Measurements from ENCODE around the gene SIVA1.

The SIVA1 gene

GRCh38 chr14:104771918-104772706 lies 19.2 kb downstream of the SIVA1 start:
- DNase-seq (ENCODE audit: low read depth): no peak

- no peak for DNase-seq (ENCODE audit: low read depth)
Measured at GRCh38 chr14:104772707-104773504, 20.0 kb downstream of the SIVA1 start.

GRCh38 chr14:104773505-104774452 lies 20.8 kb downstream of the SIVA1 start:
- DNase-seq (ENCODE audit: low read depth): no peak

GRCh38 chr14:104774453-104775072 lies 21.6 kb downstream of the SIVA1 start:
- DNase-seq (ENCODE audit: low read depth): no peak

GRCh38 chr14:104775073-104775489 lies 22.1 kb downstream of the SIVA1 start:
- no peak for DNase-seq (ENCODE audit: low read depth)

GRCh38 chr14:104776481-104776880 lies 23.5 kb downstream of the SIVA1 start:
- no peak for DNase-seq (ENCODE audit: low read depth)

GRCh38 chr14:104776961-104777807 lies 24.2 kb downstream of the SIVA1 start:
- no peak for DNase-seq (ENCODE audit: low read depth)

- no peak for DNase-seq (ENCODE audit: low read depth)
Measured at GRCh38 chr14:104777808-104778249, 24.9 kb downstream of the SIVA1 start.

GRCh38 chr14:104778694-104779331 lies 25.9 kb downstream of the SIVA1 start:
- no peak for DNase-seq (ENCODE audit: low read depth)

GRCh38 chr14:104779776-104780512 lies 27.0 kb downstream of the SIVA1 start:
- no peak for DNase-seq (ENCODE audit: low read depth)

GRCh38 chr14:104780513-104781030 lies 27.6 kb downstream of the SIVA1 start:
- DNase-seq (ENCODE audit: low read depth): no peak

GRCh38 chr14:104781271-104782077 lies 28.5 kb downstream of the SIVA1 start:
- no peak for DNase-seq (ENCODE audit: low read depth)

GRCh38 chr14:104782086-104782807 lies 29.3 kb downstream of the SIVA1 start:
- DNase-seq (ENCODE audit: low read depth): no peak

- no peak for DNase-seq (ENCODE audit: low read depth)
Measured at GRCh38 chr14:104782808-104783139, 29.8 kb downstream of the SIVA1 start.

- no peak for DNase-seq (ENCODE audit: low read depth)
Measured at GRCh38 chr14:104783484-104784217, 30.7 kb downstream of the SIVA1 start.

GRCh38 chr14:104784218-104784568 lies 31.2 kb downstream of the SIVA1 start:
- no peak for DNase-seq (ENCODE audit: low read depth)
